Thyroid gland (tissue), 4 donors: ENCODE measurements around the gene ALDOC.

ENCODE experiments used
- CTCF ChIP-seq, 6 experiments: fragments of 200-600 bp in 3 of 6; fragments of 450-650 bp in 3 of 6; sonication (generic) in 3 of 6; IDR thresholded peaks; one replicate each; pipeline ENCODE4 v1.5.1; 2016 to 2019; ENCODE audit warnings: antibody characterized with exemption in 6 of 6, mild to moderate bottlenecking in 2 of 6, inconsistent platforms in 1 of 6, moderate library complexity in 1 of 6
- POLR2A ChIP-seq, 2 donors: fragments of 450-650 bp; IDR thresholded peaks; one replicate each; pipeline ENCODE4 v1.6.1; 2017; ENCODE audit warnings: antibody characterized with exemption in 2 of 2, mild to moderate bottlenecking in 2 of 2, moderate library complexity in 1 of 2

- TF ChIP-seq CTCF (IDR thresholded peaks at IDR 0.05) (no peak), POLR2A (IDR thresholded peaks at IDR 0.05) (no peak)
Observed at GRCh38 chr17:28610376-28610775, 33.7 kb upstream of the ALDOC start.
